Measurements from ENCODE around the gene TMEM140.
A peak's percentile ranks its signal among the peaks of the same experiment; 100 is the strongest.

Gene TMEM140

DNA sequence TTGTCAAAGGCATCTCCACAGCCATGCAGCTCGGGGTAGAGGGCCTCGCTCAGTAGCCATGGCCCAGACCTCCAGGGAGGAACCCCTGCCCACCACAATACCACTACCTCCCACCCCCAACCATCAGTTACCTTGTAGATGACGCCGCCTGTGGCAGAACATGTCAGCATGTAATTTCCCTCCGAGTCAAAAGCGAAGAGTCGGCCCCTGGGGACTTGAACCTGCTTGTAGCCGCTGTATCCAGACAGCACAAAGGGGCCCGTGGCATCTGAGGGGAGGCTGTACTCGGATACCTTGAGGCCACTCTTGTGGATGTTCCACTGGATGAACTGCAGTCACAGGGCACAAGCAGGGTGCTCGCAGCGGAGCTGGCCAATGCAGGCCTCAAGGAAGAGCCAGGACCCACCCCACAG, 39.0 kb downstream of the TMEM140 start:
- H3K27ac Mint-ChIP-seq = peak overlapping the region; percentile 57
- H3K4me3 Mint-ChIP-seq = no peak overlapping the region
- DNase-seq (ENCODE audit: low spot score in 2 of 2) (no peak), ATAC-seq (ENCODE audit: low read depth) (peak; percentile 28)
- H3K9me3 Mint-ChIP-seq = peaks cover 4% of the 10 kb centered on the region
- H3K4me1 Mint-ChIP-seq = peaks cover 14% of the 10 kb centered on the region
- H3K36me3 Mint-ChIP-seq = peaks cover 66% of the 10 kb centered on the region
- H3K27me3 Mint-ChIP-seq = no peaks in the 10 kb centered on the region

DNA sequence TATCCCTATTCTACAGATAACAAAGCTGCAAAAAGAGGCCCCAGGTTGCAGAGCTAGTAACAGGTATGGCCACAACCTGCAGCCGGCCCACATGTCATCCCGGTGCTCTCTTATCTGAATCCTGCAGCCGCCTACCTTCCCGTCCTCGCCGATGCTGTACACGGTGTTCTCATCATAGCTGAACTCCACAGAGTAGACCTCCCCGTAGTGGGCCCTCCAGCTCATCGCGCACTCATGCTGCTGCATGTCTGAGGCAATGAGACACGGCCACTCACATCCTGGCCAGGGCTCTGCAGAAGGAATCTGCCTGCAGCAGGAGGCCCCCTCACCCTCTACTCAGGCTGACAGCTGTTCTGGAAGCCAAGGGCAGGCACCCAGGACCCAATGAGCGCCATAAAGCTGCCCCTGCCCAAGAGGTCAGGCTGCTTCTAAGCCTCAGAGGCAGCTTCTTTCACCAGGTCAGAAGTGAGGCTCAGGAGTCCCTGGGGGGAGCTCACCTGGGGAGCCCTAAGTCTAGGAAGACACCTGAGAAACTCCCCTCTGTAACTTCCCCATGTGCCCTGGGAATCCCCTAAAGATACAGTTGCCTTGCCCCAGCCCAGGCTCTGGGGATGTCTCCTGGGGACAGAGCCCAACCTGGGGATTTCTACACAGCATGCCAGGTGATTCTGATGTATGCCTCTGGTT, 40.6 kb downstream of the TMEM140 start:
- Mint-ChIP-seq H3K9me3 (peaks cover 3% of the 10 kb centered on the region), H3K27me3 (no peaks in the 10 kb centered on the region), H3K27ac (peak overlapping the region; percentile 80), H3K4me1 (peaks cover 14% of the 10 kb centered on the region), H3K36me3 (peaks cover 64% of the 10 kb centered on the region), H3K4me3 (no peak overlapping the region)
- ATAC-seq (ENCODE audit: low read depth) (peak; percentile 94), DNase-seq (ENCODE audit: low spot score in 2 of 2) (peak in 1 of 2 donors; percentile 37)

DNA sequence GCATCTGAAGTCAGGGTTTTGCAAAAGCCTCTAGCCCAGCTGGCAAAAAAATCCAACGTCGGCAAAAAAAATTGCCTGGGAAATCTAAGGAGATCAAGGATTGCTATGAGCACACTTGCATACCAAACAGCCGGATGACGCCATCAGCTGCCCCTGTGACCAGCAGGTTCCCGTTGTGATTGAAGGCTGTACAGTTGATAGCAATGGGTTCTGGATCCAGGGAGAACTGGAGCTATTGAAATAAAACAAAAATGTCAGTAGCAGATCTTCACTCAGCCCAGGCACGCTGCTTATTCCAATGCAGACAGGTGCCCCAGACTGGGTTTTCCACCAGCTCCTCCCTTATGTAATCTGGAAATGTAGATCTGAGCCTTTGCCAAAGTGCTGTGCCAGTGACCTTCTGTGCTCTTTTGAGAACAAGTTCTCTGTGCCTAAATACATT, 41.4 kb downstream of the TMEM140 start:
- Mint-ChIP-seq H3K36me3 (peaks cover 64% of the 10 kb centered on the region), H3K9me3 (no peaks in the 10 kb centered on the region), H3K4me1 (peaks cover 14% of the 10 kb centered on the region), H3K27ac (peak overlapping the region; percentile 45), H3K27me3 (no peaks in the 10 kb centered on the region), H3K4me3 (no peak overlapping the region)
- no peak for ATAC-seq (ENCODE audit: low read depth)
- no peak for DNase-seq (ENCODE audit: low spot score in 2 of 2)

DNA sequence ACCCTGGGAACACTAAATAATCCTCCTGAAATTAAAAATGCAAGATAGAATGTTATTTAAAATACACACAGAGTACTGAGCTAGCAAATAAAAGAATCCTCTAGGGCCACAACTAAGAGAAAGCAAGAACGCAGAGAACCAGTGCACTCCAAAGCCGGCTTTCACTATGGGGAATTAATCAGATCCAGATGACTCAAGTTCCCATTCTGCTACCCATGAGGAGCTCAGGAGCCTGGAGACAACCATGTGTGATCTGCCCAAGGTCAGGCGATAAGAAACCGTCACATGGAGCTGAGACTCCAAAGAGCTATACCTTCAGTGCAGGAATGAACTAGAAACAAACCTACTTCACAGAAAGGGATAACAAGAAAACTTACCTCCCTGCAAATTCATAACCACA, 42.1 kb downstream of the TMEM140 start:
- Mint-ChIP-seq H3K4me1 (peaks cover 14% of the 10 kb centered on the region), H3K36me3 (peaks cover 60% of the 10 kb centered on the region), H3K27ac (peak overlapping the region; percentile 4), H3K9me3 (no peaks in the 10 kb centered on the region), H3K27me3 (no peaks in the 10 kb centered on the region), H3K4me3 (no peak overlapping the region)
- DNase-seq (ENCODE audit: low spot score in 2 of 2) = no peak
- no peak for ATAC-seq (ENCODE audit: low read depth)

DNA sequence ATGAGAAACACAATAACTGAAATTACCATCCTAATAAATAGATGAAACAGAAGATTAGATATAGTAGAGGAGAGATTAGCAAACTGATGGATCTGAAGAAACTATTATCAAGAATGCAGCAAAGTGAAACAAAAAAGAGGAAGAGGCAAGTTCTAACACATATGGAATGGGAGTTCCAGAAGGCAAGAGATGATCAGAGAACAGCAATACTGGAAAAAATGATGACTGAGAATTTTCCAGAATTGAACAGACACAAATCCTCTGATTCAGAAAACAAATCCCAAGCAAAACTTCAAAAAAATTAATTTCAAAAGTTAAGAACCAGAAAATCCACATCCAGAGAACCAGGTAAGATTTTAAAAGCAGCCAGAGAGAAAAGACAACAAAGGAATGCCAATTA, 42.8 kb downstream of the TMEM140 start:
- peaks cover 14% of the 10 kb centered on the region for H3K4me1 Mint-ChIP-seq

DNA sequence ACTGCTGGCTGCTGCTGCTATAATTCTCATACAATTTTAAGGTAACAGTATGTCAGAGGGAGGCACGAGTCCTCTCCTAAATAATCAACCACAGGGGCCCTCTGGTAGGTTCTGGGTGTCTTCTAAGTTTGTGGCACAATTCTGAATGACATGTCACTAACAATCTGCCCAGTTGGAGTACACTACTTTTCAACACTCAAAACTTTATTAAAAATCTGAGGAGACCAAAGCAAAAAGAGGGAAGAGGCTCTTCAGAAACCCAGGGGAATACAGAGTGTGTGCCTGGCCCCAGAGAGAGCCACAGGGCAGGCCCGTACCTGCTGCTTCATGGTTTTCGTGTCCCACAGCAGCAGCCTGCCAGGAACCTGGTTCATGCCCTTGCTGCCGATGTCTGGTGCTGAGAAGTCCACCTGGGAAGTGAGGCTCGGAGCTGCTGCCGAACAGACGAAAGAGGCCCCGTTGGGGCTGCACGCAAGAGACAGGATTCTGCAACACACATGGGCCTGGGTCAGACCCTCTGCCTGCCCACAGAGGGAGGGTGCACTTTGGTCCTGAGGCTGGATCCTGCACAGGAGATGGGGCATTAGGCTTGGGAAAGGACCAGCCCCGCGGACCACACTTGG, 45.2 kb downstream of the TMEM140 start:
- Mint-ChIP-seq H3K4me1 (peaks cover 13% of the 10 kb centered on the region), H3K36me3 (peaks cover 54% of the 10 kb centered on the region), H3K9me3 (no peaks in the 10 kb centered on the region), H3K27ac (peak overlapping the region; percentile 60), H3K4me3 (no peak overlapping the region), H3K27me3 (no peaks in the 10 kb centered on the region)
- ATAC-seq (ENCODE audit: low read depth) (no peak), DNase-seq (ENCODE audit: low spot score in 2 of 2) (no peak)

More for the DNA sequence above, 42.8 kb downstream of the TMEM140 start:
- ATAC-seq (ENCODE audit: low read depth) = no peak
- Mint-ChIP-seq H3K36me3 (peaks cover 58% of the 10 kb centered on the region), H3K9me3 (no peaks in the 10 kb centered on the region), H3K27me3 (no peaks in the 10 kb centered on the region), H3K27ac (peak overlapping the region; percentile 4), H3K4me3 (no peak overlapping the region)
- DNase-seq (ENCODE audit: low spot score in 2 of 2) = no peak

DNA sequence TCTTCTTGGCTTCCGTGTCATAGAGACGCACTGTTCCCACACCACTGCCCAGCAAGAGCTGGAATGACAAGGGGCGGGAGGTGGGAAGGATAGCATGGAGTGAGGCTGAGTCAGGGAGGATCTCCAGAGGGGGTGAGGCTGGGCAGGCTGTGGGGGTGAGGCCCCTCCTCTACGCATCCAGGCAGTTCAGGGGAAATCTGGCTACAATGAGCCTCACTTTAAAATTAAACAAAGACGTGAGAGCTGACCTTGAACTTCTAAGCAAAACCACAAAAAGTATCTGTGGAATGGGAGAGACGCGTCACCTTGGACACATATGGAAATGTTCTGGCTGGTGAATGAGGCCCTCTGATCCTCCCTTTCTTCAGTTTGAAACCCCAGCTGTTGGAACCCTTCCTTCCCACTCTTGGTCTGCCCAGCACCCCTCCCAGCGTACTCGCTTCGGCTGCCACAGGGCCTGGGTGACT, 45.8 kb downstream of the TMEM140 start:
- peaks cover 51% of the 10 kb centered on the region for H3K36me3 Mint-ChIP-seq
- peak overlapping the region; percentile 60 for H3K27ac Mint-ChIP-seq
- no peaks in the 10 kb centered on the region for H3K9me3 Mint-ChIP-seq
- no peaks in the 10 kb centered on the region for H3K27me3 Mint-ChIP-seq
- H3K4me3 Mint-ChIP-seq = no peak overlapping the region
- DNase-seq (ENCODE audit: low spot score in 2 of 2) (no peak), ATAC-seq (ENCODE audit: low read depth) (no peak)
- peaks cover 12% of the 10 kb centered on the region for H3K4me1 Mint-ChIP-seq

DNA sequence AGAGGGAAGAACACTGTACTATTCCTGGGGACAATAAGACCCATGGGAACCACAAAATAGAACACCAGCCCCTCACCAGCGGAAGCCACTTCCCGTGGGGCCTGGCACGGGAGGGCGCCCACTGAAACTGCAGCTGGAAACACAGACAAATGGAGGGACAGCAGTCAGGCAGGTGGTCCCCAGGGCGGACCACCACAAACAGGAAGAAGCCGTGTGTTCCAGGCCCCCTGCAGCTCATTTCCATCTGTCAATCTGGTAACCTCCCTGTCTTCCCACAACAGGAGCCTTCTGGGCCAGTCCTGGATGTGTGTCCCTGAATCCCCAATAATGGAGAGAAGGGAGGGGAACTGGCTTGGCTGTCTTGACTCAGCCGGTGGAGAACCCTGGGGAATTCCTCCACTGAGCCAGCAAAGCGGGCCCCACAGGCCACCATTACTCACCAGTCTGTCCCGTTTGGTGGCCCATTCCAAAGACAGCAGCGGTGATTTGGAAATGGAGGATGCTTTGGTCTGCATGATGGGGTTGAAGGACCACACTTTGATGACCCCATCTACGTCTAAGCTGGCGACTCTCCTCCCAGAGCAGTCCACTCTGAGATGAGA, 46.7 kb downstream of the TMEM140 start:
- DNase-seq (ENCODE audit: low spot score in 2 of 2) (no peak), ATAC-seq (ENCODE audit: low read depth) (no peak)
- Mint-ChIP-seq H3K36me3 (peaks cover 51% of the 10 kb centered on the region), H3K4me1 (peaks cover 7% of the 10 kb centered on the region), H3K9me3 (no peaks in the 10 kb centered on the region), H3K27ac (no peak overlapping the region), H3K27me3 (no peaks in the 10 kb centered on the region), H3K4me3 (no peak overlapping the region)

DNA sequence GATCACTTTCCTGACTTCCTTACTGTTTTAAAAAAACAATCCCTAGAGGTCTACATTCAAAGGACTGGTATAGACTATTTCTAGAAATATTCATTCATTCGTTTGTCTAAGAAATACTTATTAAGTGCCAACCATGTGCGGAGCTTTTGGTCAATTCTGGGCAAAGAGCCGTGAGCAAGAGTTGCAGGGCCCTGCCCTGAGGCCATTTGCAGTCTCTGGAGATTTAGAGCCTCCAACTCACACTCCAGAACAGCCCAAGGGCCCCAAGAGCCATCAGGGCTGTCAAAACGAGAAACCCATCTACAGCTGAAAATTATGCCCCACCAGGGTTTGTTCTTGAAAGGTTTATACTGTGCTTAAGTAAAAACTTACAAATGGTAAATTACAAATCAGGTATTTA, 47.3 kb downstream of the TMEM140 start:
- no peak overlapping the region for H3K27ac Mint-ChIP-seq
- ATAC-seq (ENCODE audit: low read depth) (no peak), DNase-seq (ENCODE audit: low spot score in 2 of 2) (no peak)
- no peaks in the 10 kb centered on the region for H3K9me3 Mint-ChIP-seq
- H3K27me3 Mint-ChIP-seq = no peaks in the 10 kb centered on the region
- H3K36me3 Mint-ChIP-seq = peaks cover 49% of the 10 kb centered on the region
- peaks cover 6% of the 10 kb centered on the region for H3K4me1 Mint-ChIP-seq
- no peak overlapping the region for H3K4me3 Mint-ChIP-seq

DNA sequence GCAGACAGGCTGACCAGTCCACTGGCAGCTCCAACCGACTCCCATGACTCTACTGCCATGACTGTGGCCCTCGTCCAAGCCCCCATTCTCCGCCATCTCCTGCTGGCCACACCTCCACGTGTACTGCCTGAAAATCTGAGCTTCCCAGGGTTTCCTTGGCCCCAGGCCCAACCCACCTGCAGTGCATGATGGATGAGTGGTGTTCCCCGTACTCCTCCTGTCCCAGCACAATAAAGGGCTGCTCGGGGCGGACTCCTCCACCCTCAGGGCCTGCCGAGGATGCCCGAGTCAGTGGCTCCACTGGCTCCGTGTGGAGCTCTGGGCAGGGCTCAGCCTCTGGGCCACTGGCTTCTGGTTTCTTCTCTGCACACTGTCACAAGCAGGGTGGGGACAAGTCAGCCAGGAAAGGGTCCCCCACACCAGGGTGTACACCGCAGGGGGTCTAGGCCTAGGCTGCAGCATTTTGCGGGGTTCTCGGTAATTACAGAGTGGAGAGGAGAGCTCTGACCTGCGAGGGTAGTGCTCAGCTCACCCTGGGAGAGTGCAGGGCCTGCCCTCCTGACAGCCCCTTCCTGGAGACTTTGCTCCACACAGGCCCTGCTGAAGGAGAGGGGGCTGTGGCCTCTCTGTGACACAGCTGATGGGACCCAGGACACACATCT, 48.2 kb downstream of the TMEM140 start:
- H3K27me3 Mint-ChIP-seq = no peaks in the 10 kb centered on the region
- H3K9me3 Mint-ChIP-seq = no peaks in the 10 kb centered on the region
- no peak overlapping the region for H3K4me3 Mint-ChIP-seq
- ATAC-seq (ENCODE audit: low read depth) (no peak), DNase-seq (ENCODE audit: low spot score in 2 of 2) (no peak)
- H3K4me1 Mint-ChIP-seq = no peaks in the 10 kb centered on the region
- peaks cover 49% of the 10 kb centered on the region for H3K36me3 Mint-ChIP-seq
- no peak overlapping the region for H3K27ac Mint-ChIP-seq

DNA sequence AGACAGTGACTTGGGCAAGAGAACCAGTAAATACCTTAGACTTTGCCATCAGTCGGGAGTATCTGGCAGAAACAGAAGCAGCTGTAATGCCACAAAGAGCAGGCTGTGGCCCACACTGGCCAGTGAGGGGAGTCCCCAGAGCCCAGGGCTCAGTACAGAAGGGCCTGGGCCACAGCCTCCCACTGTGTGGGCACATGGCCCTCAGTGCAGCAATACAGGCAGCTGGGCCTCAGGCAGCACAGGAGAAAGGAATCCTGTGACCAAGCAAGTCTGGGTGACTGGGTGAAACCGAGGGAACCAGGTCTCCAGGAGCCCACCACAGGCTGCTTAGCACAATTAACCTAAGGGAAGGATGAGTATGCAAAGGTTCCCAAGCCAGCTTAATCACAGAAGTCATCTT, 49.5 kb downstream of the TMEM140 start:
- ATAC-seq (ENCODE audit: low read depth) (no peak), DNase-seq (ENCODE audit: low spot score in 2 of 2) (no peak)
- Mint-ChIP-seq H3K27ac (no peak overlapping the region), H3K27me3 (no peaks in the 10 kb centered on the region), H3K4me3 (no peak overlapping the region), H3K4me1 (peaks cover 4% of the 10 kb centered on the region), H3K36me3 (peaks cover 49% of the 10 kb centered on the region), H3K9me3 (no peaks in the 10 kb centered on the region)

DNA sequence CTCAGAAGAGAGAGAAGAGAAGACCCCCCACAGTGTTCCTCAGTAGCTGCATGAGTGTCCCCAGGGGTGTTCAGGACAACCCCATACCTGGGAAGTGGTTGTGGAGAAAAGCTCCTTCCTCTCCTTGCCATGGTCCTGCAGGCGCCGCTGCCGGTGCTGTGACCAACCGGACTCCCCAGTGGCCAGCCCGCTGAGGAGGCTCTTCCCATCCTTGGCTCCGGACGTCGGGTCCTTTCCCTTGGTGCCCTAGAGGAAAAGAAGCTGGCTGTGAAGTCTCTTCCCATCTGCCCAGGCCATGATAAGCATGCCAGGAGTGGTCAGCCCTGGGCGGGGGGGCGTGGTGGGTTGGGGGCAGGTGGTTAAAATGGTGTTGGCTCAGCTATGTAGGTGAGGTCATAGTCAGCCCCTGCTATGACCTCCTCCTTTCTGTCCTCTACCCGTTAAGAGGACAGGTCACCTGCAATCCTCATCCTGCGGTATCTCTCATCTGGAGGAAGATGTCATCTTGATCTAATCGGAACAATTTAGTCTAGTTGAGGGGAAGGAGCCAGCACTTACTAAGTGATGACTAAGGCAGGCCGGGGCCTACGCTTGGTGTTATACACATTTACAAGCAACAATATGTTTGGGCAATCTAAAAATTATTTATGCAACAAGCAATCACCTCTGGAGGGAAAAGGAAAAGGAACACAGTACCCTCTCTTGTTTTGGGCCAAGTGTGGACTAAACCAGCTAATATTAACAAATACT, 50.2 kb downstream of the TMEM140 start:
- ATAC-seq (ENCODE audit: low read depth) (no peak), DNase-seq (ENCODE audit: low spot score in 2 of 2) (no peak)
- Mint-ChIP-seq H3K9me3 (no peaks in the 10 kb centered on the region), H3K4me1 (peaks cover 5% of the 10 kb centered on the region), H3K27ac (no peak overlapping the region), H3K27me3 (no peaks in the 10 kb centered on the region), H3K4me3 (no peak overlapping the region), H3K36me3 (peaks cover 45% of the 10 kb centered on the region)

DNA sequence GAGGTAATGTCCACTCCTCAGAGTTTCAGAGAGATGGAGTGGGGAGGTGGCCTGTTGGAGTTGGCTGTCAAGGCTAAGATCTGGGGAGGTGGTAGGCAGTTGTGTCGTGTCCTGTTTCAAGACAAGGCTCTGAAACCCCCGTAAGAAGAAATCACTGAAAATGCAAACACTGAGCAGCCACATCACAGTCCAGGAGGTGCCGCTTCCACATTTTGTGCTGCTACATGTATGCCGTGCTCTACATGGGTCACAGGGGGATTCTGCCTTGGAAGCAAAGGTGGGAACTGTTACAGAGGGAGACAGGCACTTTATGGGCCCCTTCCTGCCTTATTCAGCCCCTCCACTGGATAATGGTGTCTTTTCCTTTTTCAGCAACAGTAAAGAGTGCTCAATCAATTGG, 51.6 kb downstream of the TMEM140 start:
- Mint-ChIP-seq H3K27ac (no peak overlapping the region), H3K36me3 (peaks cover 37% of the 10 kb centered on the region), H3K27me3 (no peaks in the 10 kb centered on the region), H3K9me3 (no peaks in the 10 kb centered on the region), H3K4me3 (no peak overlapping the region), H3K4me1 (peaks cover 5% of the 10 kb centered on the region)
- ATAC-seq (ENCODE audit: low read depth) (no peak), DNase-seq (ENCODE audit: low spot score in 2 of 2) (no peak)
